H1 (cell line): ENCODE results near the gene CLDN16. TPM values are rescaled to one million over a fixed set of nuclear protein-coding genes. Genes with fewer than 3 reads are reported as not detected.

Experiments used
- CTCF ChIA-PET: fragments of 300-600 bp; sonication (Branson Sonifier 250); formaldehyde crosslinking; loops from one replicate; lab custom pipeline; 2021; ENCODE audit not compliant: partially characterized antibody; lab: Charles Lee
- POLR2A ChIA-PET: fragments of 300-600 bp; sonication (Branson Sonifier 250); formaldehyde crosslinking; loops from one replicate; lab custom pipeline; 2021; ENCODE audit warnings: inconsistent platforms; ENCODE audit not compliant: partially characterized antibody; lab: Charles Lee
- DNase-seq, 2 experiments: peaks; one replicate each; pipeline versions ENCODE4 v3.0.0 to v3.0.0-alpha.2; 2010 to 2022; ENCODE audit warnings: low spot score in 2 of 2, low read depth in 1 of 2, mixed read lengths in 1 of 2
- FAIRE-seq: peaks from 2 replicates; lab custom pipeline; 2011; peaks lifted over from hg19 to GRCh38; lab: Jason Lieb, UNC
- H2AFZ ChIP-seq: 2 replicates; pipeline ENCODE4 v1.8.1; 2012; ENCODE audit warnings: low read length, inconsistent platforms
- H2AK5ac ChIP-seq: 2 replicates; pipeline ENCODE4 v1.6.1; 2013; ENCODE audit warnings: low read depth, low read length
- H2BK120ac ChIP-seq: replicated peaks from 2 replicates; pipeline ENCODE3; 2013; ENCODE audit warnings: low read depth, low read length, inconsistent platforms
- H2BK12ac ChIP-seq: 2 replicates; pipeline ENCODE4 v1.6.1; 2013; ENCODE audit warnings: low read depth, low read length
- H2BK15ac ChIP-seq: 2 replicates; pipeline ENCODE4 v1.6.1; 2013; ENCODE audit warnings: low read length
- H2BK20ac ChIP-seq: 2 replicates; pipeline ENCODE4 v1.6.1; 2013; ENCODE audit warnings: low read length
- H2BK5ac ChIP-seq: 2 replicates; pipeline ENCODE4 v1.6.1; 2013; ENCODE audit warnings: low read depth, low read length
- H3K14ac ChIP-seq: 2 replicates; pipeline ENCODE4 v1.6.1; 2013; ENCODE audit warnings: inconsistent platforms; ENCODE audit not compliant: insufficient read length
- H3K18ac ChIP-seq: 2 replicates; pipeline ENCODE4 v1.6.1; 2013; ENCODE audit warnings: low read length; ENCODE audit errors: extremely low read depth
- H3K23ac ChIP-seq: 2 replicates; pipeline ENCODE4 v1.6.1; 2013; ENCODE audit warnings: inconsistent platforms; ENCODE audit not compliant: insufficient read length
- H3K23me2 ChIP-seq: 2 replicates; pipeline ENCODE4 v1.6.1; 2013; ENCODE audit warnings: low read depth, low read length
- H3K27ac ChIP-seq: 2 replicates; pipeline ENCODE4 v1.6.1; 2011; ENCODE audit warnings: low read depth, low read length, inconsistent platforms
- H3K27me3 ChIP-seq, 4 experiments: replicated peaks in 1 of 4; 1 replicate in 1 of 4; 2 replicates in 3 of 4; pipeline versions ENCODE4 v1.6.1 to v1.8.1; 2011 to 2013; ENCODE audit warnings: low read length in 3 of 4, mild to moderate bottlenecking in 3 of 4, inconsistent platforms in 2 of 4, mixed read lengths in 2 of 4, moderate library complexity in 1 of 4; ENCODE audit not compliant: control insufficient read depth in 3 of 4, insufficient read depth in 3 of 4; ENCODE audit errors: extremely low read depth in 1 of 4
- H3K36me3 ChIP-seq, 4 experiments: 2 replicates each; pipeline versions ENCODE4 v1.6.1 to v1.8.1; 2011 to 2013; ENCODE audit warnings: mild to moderate bottlenecking in 4 of 4, low read length in 3 of 4, moderate library complexity in 2 of 4, control low read depth in 1 of 4, inconsistent platforms in 1 of 4; ENCODE audit not compliant: insufficient read depth in 4 of 4, control insufficient read depth in 2 of 4
- H3K4ac ChIP-seq: replicated peaks from 2 replicates; pipeline ENCODE3; 2013; ENCODE audit warnings: low read length, low read depth, mixed read lengths, inconsistent platforms; ENCODE audit not compliant: insufficient read length
- H3K4me1 ChIP-seq, 4 experiments: replicated peaks in 1 of 4; 1 replicate in 1 of 4; 2 replicates in 3 of 4; pipeline versions ENCODE4 v1.6.1 to v1.8.1; 2011 to 2013; ENCODE audit warnings: low read length in 3 of 4, inconsistent platforms in 2 of 4, mixed read lengths in 1 of 4; ENCODE audit not compliant: insufficient read depth in 4 of 4, control insufficient read depth in 3 of 4
- H3K4me2 ChIP-seq, 2 experiments: 2 replicates each; pipeline versions ENCODE4 v1.6.1 to v1.8.1; 2011 to 2013; ENCODE audit warnings: low read depth in 2 of 2, low read length in 2 of 2, control low read depth in 1 of 2, inconsistent platforms in 1 of 2, mild to moderate bottlenecking in 1 of 2; ENCODE audit not compliant: insufficient read depth in 1 of 2
- H3K4me3 ChIP-seq, 4 experiments: fragments of 200-600, 300-600 bp in 1 of 4; sonication (generic), shearing (Covaris generic), sonication (Bioruptor Twin) in 1 of 4; 2 replicates each; pipeline versions ENCODE4 v1.5.1 to v1.8.1; 2011 to 2016; ENCODE audit warnings: low read length in 4 of 4, low read depth in 3 of 4, control low read depth in 2 of 4, inconsistent platforms in 2 of 4, mild to moderate bottlenecking in 2 of 4, mixed read lengths in 1 of 4, moderate library complexity in 1 of 4; ENCODE audit not compliant: insufficient read depth in 2 of 4; ENCODE audit errors: extremely low read depth in 1 of 4
- H3K56ac ChIP-seq: replicated peaks from 2 replicates; pipeline ENCODE3; 2013; ENCODE audit warnings: low read depth, mild to moderate bottlenecking, mixed read lengths, low read length, inconsistent platforms; ENCODE audit not compliant: insufficient read length
- H3K79me1 ChIP-seq: 2 replicates; pipeline ENCODE4 v1.6.1; 2013; ENCODE audit warnings: low read depth, low read length, control low read depth
- H3K79me2 ChIP-seq, 2 experiments: 2 replicates each; pipeline versions ENCODE4 v1.6.1 to v1.8.1; 2012 to 2013; ENCODE audit warnings: low read length in 2 of 2, mild to moderate bottlenecking in 2 of 2, inconsistent platforms in 1 of 2; ENCODE audit not compliant: insufficient read depth in 2 of 2, control insufficient read depth in 1 of 2
- H3K9ac ChIP-seq, 4 experiments: replicated peaks in 1 of 4; 1 replicate in 1 of 4; 2 replicates in 3 of 4; pipeline versions ENCODE4 v1.6.1 to v1.8.1; 2011 to 2013; ENCODE audit warnings: low read depth in 3 of 4, low read length in 3 of 4, control low read depth in 2 of 4, mild to moderate bottlenecking in 2 of 4, moderate library complexity in 2 of 4, inconsistent platforms in 1 of 4; ENCODE audit errors: extremely low read depth in 1 of 4
- H3K9me3 ChIP-seq, 2 experiments: 2 replicates each; pipeline versions ENCODE4 v1.6.1 to v1.8.1; 2012 to 2013; ENCODE audit warnings: mild to moderate bottlenecking in 2 of 2, moderate library complexity in 2 of 2, control low read depth in 1 of 2, inconsistent platforms in 1 of 2, low read depth in 1 of 2, low read length in 1 of 2, mixed read lengths in 1 of 2; ENCODE audit not compliant: insufficient read depth in 2 of 2
- H4K20me1 ChIP-seq, 2 experiments: replicated peaks in 1 of 2; 2 replicates each; pipeline versions ENCODE3 to v1.8.1; 2011 to 2013; ENCODE audit warnings: inconsistent platforms in 2 of 2, low read length in 2 of 2, mild to moderate bottlenecking in 1 of 2; ENCODE audit not compliant: insufficient read depth in 2 of 2, control insufficient read depth in 1 of 2
- H4K5ac ChIP-seq: 2 replicates; pipeline ENCODE4 v1.6.1; 2013; ENCODE audit warnings: low read length, low read depth, mixed read lengths, inconsistent platforms; ENCODE audit not compliant: insufficient read length
- H4K8ac ChIP-seq: 2 replicates; pipeline ENCODE4 v1.8.0; 2013; ENCODE audit warnings: mild to moderate bottlenecking, moderate library complexity, low read length, inconsistent platforms; ENCODE audit not compliant: insufficient read depth; ENCODE audit errors: extremely low read depth
- H4K91ac ChIP-seq: replicated peaks from 2 replicates; pipeline ENCODE3; 2013; ENCODE audit warnings: low read length, mixed read lengths, inconsistent platforms; ENCODE audit not compliant: insufficient read length
- ATF2 ChIP-seq: IDR thresholded peaks from 2 replicates; pipeline ENCODE4 v1.6.1; 2012; ENCODE audit warnings: low read length, inconsistent platforms
- CTCF ChIP-seq, 3 experiments: IDR thresholded peaks; 1 replicate in 2 of 3; 2 replicates in 1 of 3; pipeline versions ENCODE4 v1.5.1 to v1.6.1; 2011; ENCODE audit warnings: low read length in 3 of 3, mild to moderate bottlenecking in 3 of 3, inconsistent platforms in 2 of 3, low read depth in 1 of 3, moderate library complexity in 1 of 3; ENCODE audit not compliant: insufficient read depth in 1 of 3; ENCODE audit errors: control extremely low read depth in 1 of 3
- PHF8 ChIP-seq: fragments of 200-600 bp; sonication (generic); conservative IDR thresholded peaks from 2 replicates; pipeline ENCODE4 v1.7.1; 2012; ENCODE audit warnings: low read depth, mild to moderate bottlenecking, inconsistent platforms, low read length, moderate library complexity
- RAD21 ChIP-seq, 2 experiments: IDR thresholded peaks in 1 of 2; conservative IDR thresholded peaks in 1 of 2; 2 replicates each; pipeline ENCODE4 v1.6.1; 2011; ENCODE audit warnings: low read depth in 2 of 2, low read length in 2 of 2, improper control_type of control experiment in 1 of 2, inconsistent platforms in 1 of 2, mild to moderate bottlenecking in 1 of 2, moderate library complexity in 1 of 2
- SAP30 ChIP-seq: fragments of 300-600 bp; sonication (generic); IDR thresholded peaks from 2 replicates; pipeline ENCODE4 v1.7.1; 2012; ENCODE audit warnings: low read length, moderate library complexity, mild to moderate bottlenecking, inconsistent platforms; ENCODE audit not compliant: insufficient read depth, insufficient replicate concordance
- WGBS, 2 experiments: shearing (Covaris generic) in 1 of 2; methylation state at CpG; one replicate each; pipeline versions ENCODE4 v1.1.6 to v1.1.7; 2013 to 2015; ENCODE audit warnings: low lambda C conversion rate in 2 of 2, mixed read lengths in 2 of 2, inconsistent platforms in 1 of 2, low coverage in 1 of 2, missing lambda C conversion rate in 1 of 2; ENCODE audit not compliant: insufficient replicate concordance in 2 of 2, insufficient coverage in 1 of 2, insufficient read length in 1 of 2; ENCODE audit errors: extremely low coverage in 1 of 2, missing lambda C conversion rate in 1 of 2; 5-methylcytosine and 5-hydroxymethylcytosine counted together
- polyA plus RNA-seq, 7 experiments: library from polyadenylated mRNA; depleted of rRNA in 3 of 7; stranded (reverse) in 5 of 7; unstranded in 2 of 7; fragments of >200 nt in 5 of 7; fragments of 200-250 nt in 2 of 7; gene quantifications; 1 replicate in 5 of 7; 2 replicates in 1 of 7; 4 replicates in 1 of 7; pipeline versions ENCODE4 v1.2.1 to v1.2.3, GENCODE V29; 2011 to 2013; ENCODE audit warnings: missing spikeins in 2 of 7, mixed read lengths in 2 of 7
- total RNA-seq: library from RNA; stranded (reverse); fragmentation: NEBNext Ultra II Directional; extraction: Animal tissue kit (Norgen Biotek cat#: 25700); gene quantifications from 2 replicates; pipeline ENCODE4 v1.2.1, GENCODE V29; 2021
- TF ChIP-seq, protein P1 (sequence below): IDR thresholded peaks from 2 replicates; pipeline ENCODE4 v1.6.1; 2011; ENCODE audit warnings: low read depth, mild to moderate bottlenecking, low read length; ENCODE audit not compliant: insufficient read depth
- TF ChIP-seq, protein P2 (sequence below): IDR thresholded peaks from 2 replicates; pipeline ENCODE4 v1.6.1; 2012; ENCODE audit warnings: inconsistent platforms

The CLDN16 gene
- total and polyA plus RNA-seq, 2 of the 8 experiments (the other 6 are each of a cell fraction or from before 2014, with no cell fraction given), result not detected

GRCh38 chr3:190458040-190458439 lies 70.1 kb downstream of the CLDN16 start:
- Histone ChIP-seq H3K56ac (no peak overlapping the region), H2BK12ac (no peak overlapping the region), H3K23ac (no peak overlapping the region), H4K8ac (no peak overlapping the region), H3K9me3 (no peaks in the 10 kb centered on the region), H3K27me3 (no peaks in the 10 kb centered on the region), H4K20me1 (no peaks in the 10 kb centered on the region), H4K5ac (no peak overlapping the region), H2AFZ (no peak overlapping the region), H3K4me2 (no peak overlapping the region), H2BK15ac (no peak overlapping the region), H3K79me2 (no peaks in the 10 kb centered on the region), H3K27ac (no peak overlapping the region), H3K18ac (no peak overlapping the region), H3K4me3 (no peak overlapping the region), H2AK5ac (no peak overlapping the region), H2BK120ac (no peak overlapping the region), H3K23me2 (no peaks in the 10 kb centered on the region), H4K91ac (no peak overlapping the region), H2BK20ac (no peak overlapping the region), H2BK5ac (no peak overlapping the region), H3K4me1 (no peaks in the 10 kb centered on the region), H3K14ac (no peak overlapping the region), H3K79me1 (no peaks in the 10 kb centered on the region), H3K4ac (no peak overlapping the region), H3K9ac (no peak overlapping the region), H3K36me3 (no peaks in the 10 kb centered on the region)
- WGBS, 2 experiments, result 40% methylated on average over 2 of the region's 2 CpGs; no CpG with 5 or more reads in 1 of the 2 experiments
- no peak for DNase-seq
- ChIA-PET POLR2A (no interaction called here), CTCF (interaction anchor here (0.6 to 2.1 kb wide), 4 partner anchors 17 to 233 kb away, joined by 3 to 6 read pairs (median 4); no protein-coding TSS in a partner anchor)
- FAIRE-seq, result no peak
- TF ChIP-seq CTCF (IDR thresholded peaks at IDR 0.05; ENCODE audit: control extremely low read depth in 1 of 3, insufficient read depth in 1 of 3, low read depth in 1 of 3, low read length in 3 of 3) (peak in 1 of 3 experiments; percentile 19; a peak in 1 of 4 replicates), PHF8 (no peak), RAD21 (IDR thresholded peaks at IDR 0.05 in 1 of 2, conservative IDR thresholded peaks at IDR 0.05 in 1 of 2; ENCODE audit: low read depth in 2 of 2, low read length in 2 of 2) (peak; percentile 50 to 56), SAP30 (no peak), ATF2 (no peak)
- TF ChIP-seq, protein P1, sequence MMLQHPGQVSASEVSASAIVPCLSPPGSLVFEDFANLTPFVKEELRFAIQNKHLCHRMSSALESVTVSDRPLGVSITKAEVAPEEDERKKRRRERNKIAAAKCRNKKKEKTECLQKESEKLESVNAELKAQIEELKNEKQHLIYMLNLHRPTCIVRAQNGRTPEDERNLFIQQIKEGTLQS, result no peak
- TF ChIP-seq, protein P2, sequence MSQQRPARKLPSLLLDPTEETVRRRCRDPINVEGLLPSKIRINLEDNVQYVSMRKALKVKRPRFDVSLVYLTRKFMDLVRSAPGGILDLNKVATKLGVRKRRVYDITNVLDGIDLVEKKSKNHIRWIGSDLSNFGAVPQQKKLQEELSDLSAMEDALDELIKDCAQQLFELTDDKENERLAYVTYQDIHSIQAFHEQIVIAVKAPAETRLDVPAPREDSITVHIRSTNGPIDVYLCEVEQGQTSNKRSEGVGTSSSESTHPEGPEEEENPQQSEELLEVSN, result no peak
